NCI-H146 treated with DMSO at 0.1 percent for 48 hours (cell line): Measurements from ENCODE around the gene TLE1.
"Not testable (repeated sequence)": the region's sequence is repeated elsewhere in the genome, so short reads cannot be mapped to it uniquely, and the experiment has no call there.

Source experiments
- DNase-seq: peaks from one replicate; lab custom pipeline; 2025; ENCODE audit not compliant: unreplicated experiment; lab: John Stamatoyannopoulos, UW

The TLE1 gene

DNA sequence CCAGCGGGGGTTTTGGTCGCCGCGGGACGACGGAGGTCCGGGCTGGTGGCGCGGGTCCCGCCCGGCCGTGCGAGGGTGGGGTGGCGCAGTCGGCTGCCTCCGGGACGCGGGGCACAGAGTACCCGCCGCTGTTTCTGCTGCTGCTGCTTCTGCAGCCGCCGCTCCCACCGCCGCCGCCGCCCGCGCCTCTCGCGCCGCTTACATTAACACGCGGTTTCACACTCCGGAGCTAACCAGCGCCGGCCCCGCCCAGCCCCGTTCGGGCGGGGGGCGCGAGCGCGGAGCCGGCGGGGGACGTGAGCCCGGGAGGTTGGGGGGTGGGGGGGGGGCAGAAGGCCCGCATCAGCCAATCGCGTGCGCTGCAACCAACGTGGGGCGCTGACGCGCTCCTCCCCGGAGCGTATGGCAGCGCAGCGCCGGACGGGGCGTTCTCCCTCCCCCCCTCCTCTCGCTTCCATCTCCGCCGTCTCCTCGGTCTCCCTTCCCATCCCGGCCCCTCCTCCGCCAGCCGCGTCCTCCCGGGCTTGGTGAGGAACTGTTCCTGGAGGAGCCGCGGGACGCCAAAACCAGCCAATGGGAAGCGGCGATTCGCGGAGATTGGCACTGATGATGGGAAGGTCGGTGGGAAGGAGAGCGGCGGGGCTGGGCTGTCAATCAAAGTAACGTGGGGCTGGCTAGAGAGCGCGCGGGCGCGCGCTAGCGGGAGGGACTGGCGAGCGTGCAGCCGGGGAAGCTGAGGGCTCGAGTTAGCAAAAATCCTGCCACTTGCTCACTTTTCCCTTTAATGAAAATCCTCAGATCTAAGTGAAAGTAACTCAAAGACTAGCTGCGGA, at the start of gene TLE1:
TSS of gene TLE1 (minus strand) at position 205 of the 833 bp plus-strand sequence. CDS start 1,307 bp downstream, outside the sequence.
- peak; percentile 84 for DNase-seq

DNA sequence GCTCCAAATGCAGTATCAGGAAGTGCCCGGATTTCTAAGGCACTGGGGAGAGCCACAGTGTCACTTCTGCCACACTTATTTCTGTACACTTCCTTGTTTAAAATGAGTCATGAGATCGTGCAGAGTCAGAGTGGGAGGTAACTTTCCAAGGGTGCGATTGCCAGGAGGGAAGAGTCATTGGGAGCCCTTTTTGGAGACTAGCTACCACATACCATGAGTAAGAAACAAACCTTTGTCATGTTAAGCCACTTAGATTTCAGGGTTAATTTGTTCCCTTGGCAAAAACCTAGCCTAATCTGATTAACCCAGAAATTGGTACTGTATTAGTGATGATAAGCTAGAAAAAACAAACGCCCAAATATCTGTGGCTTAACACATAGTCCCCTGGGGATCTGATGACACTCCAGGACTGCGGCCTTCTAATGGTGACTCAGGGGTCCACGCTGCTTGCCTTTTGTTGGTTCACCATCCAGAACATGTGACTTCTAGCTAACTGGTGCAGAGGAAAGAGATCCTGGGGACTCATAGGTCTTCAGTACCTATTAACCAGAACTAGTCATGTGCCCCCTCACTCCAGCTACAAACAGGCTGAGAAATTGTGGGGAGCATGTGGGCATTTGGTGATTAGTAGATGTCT, 48.6 kb upstream of the TLE1 start:
- DNase-seq = no peak

DNA sequence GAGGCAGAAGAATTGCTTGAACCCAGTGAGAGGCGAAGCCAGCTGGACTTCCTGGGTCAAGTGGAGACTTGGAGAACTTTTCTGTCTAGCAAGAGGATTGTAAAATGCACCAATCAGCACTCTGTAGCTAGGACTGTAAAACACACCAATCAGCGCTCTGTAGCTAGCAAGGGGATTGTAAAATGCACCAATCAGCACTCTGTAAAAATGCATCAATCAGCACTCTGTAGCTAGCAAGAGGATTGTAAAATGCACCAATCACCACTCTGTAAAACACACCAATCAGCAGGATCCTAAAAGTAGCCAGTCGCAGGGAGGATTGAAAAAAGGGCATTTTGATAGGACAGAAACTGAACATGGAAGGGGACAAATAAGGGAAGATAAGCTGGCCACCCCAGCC, 41.2 kb upstream of the TLE1 start:
- DNase-seq = not testable (repeated sequence)

DNA sequence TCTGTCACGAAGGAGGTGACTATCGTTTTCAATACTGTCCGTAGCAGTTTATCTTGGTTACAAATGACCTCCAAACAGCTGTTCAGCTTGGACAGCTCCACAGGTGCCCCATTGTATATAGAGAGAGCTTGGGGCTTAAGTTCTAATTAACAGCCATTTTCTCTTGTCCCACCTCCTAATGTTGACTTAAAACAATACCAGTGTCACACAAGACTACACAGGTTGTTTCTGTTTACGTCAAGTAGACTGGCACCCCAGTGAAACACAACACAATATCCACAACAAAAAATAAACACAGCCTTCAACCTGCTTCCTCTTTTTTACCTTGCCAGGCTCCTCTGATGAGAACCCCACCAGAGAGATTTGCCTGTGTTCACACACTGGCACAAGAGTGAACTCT, 39.8 kb upstream of the TLE1 start:
- DNase-seq = peak; percentile 2

DNA sequence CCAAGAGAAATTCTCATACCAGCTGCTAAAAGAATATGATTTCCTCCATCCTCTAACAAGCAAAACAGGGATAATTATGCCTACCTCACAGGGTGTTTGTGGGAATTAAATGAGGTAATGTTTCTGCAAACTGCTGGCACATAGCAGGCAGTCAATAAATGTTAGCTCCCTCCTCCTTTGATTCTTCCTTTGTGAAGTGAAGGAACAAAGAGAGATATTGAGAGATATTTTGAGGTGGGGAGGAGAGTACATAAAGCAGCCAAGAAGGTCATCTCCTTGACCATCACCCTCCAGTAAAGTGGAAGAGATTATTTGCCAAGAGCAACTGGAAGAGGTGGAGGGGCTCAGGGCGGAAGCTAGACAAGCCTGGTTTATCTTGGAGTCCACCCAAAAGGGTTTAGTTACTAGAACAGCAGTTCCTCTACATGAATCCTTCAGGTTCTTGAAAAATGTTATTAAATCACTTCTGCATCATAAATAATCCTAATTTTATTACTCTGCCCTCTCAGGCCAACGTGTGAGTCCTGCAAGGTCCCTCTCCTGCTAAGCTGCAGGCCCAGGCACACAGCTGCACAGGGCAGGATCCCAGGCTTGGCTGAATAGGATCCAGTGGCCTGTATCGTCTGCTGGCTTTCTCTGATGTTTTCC, 35.0 kb upstream of the TLE1 start:
- no peak for DNase-seq

DNA sequence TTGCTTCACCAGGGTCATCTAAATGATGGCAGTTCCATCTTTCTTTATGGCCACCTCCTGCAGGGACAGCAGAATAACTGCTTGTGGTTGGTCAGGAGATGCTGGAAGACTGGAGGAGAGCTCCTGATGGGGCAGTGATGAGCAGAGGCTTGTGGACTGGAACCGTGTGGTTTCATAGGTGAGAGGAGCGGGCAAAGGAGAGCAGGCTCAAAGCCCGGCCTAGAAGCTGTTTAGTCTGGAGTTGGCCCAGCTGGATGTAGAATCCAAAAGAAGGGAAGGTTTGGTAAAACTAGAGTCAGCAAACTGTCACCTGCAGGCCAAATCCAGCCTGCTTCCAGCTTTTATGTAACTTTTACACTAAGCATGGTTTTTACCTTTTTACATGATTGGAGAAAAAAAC, 32.9 kb upstream of the TLE1 start:
- no peak for DNase-seq

DNA sequence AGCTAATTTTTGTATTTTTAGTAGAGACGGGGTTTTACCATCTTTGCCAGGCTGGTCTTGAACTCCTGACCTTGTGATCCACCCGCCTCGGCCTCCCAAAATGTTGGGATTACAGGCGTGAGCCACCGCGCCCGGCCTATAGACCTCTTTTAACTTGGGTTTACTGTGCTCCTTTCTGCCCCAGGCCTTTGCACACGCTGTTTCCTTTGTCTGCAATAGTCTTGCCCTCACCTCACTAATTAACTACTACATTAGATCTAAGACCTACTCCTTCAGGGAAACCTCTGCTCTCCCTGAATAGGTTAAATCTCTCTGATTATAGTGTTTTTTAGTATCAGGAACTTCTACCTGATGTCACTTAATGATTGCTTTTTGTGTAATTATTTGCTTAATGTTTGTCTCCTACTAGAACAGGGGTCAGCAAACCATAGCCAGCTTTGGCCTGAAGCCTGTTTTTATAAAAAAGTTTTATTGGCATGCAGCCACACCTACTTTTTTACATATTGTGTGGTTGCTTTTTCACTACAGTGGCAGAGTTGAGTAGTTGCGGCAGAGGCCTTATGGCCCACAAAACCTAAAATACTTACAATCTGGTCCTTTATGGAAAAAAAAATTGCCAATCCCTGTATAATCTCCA, 31.2 kb upstream of the TLE1 start:
- DNase-seq = no peak

DNA sequence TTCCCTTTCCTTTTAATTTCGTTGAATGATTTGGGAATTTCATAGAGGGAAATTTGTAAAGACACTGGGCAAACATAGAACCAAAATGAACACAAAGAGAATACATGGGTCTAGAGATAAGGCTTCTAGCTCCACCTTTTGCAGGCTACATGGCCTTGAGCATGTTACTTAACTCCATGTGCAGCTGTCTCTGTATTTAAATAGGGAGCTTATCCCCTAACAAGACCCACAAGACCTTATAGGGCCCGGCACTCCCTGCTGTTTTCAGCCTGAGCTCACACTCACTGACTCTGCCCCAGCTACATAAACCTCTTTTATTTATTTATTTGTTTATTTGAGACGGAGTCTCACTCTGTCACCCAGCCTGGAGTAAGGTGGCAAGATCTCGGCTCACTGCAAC, 30.6 kb upstream of the TLE1 start:
- DNase-seq = no peak

DNA sequence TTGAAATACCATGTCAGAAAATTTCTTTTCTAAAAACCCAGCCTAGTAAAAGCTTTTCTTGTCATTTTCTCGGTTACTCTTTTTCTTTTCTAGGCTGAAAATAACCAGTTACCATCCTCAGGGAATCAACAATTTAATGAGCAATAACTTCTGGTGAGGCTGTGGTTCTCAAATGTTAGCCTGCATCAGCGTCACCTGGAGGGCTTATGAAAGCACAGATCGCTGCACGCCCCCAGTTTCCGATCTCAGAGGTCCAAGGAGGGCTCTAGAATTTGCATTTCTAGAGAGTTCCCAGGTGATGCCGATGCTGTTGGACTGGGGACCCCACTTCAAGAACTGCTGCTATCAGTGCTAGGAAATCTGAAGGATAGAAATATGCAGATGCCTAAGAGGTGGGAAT, 28.9 kb upstream of the TLE1 start:
- DNase-seq = no peak

DNA sequence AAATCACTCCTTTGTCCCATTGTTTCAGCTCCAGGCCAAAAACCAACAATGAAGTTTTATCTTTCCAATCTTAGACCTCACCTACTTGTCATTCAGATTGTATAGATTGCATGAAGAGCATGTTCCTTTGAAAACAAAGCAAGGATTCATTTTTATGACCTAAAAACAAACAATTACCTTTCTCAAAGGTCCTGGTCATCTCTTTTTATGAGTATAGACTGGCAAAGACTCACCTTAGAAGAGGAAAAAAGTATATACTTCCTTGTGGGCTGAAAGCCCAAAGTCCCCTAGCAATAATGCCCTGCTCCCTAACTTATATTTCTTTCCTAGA, 28.4 kb upstream of the TLE1 start:
- DNase-seq = no peak

DNA sequence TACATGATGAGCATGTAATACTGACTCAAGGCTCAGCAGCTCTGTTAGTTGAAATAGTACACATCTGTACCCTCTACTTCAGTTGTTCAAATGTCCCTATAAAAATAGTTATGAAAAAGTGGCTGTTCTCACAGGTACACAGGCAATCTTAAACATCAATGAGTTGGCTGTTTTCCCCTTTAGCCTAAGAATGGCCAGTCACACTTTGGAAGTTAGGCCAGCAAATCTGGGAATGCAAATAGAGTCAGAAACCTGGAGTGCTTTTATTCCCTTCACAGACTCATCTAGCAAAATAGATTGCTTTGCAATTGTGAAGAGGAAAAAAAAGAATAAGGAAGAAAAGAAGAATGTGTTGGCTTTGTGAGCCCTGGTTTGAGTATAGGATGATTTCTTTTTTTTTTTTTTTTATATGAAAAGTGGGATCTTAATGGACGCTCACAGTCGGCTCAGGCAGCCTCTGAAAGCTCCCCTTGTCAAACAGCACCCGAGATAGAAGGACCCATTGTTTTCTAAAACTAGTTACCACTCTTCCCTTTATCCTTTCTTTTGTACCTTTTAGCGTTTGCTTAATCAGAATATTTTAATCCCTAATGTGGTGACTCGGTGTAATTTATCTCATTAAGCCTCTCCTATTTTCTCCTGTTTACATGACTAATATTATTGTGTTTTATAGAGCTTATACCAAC, 27.9 kb upstream of the TLE1 start:
- no peak for DNase-seq

DNA sequence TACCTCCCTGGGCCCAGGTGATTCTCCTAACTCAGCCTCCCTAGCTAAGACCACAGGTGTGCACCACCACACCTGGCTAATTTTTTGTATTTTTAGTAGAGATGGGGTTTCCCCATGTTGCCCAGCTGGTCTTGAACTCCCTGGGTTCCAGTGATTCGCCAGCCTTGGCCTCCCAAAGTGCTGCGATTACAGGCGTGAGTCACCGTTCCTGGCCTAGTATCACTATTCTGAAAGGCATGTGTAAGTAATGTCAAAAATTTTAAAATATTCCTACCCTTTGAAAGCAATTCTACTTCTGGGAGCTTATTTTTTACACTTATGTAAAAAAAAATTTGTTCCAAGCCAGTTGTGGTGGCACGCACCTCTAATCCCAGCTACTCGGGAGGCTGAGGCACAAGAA, 27.1 kb upstream of the TLE1 start:
- DNase-seq = no peak

DNA sequence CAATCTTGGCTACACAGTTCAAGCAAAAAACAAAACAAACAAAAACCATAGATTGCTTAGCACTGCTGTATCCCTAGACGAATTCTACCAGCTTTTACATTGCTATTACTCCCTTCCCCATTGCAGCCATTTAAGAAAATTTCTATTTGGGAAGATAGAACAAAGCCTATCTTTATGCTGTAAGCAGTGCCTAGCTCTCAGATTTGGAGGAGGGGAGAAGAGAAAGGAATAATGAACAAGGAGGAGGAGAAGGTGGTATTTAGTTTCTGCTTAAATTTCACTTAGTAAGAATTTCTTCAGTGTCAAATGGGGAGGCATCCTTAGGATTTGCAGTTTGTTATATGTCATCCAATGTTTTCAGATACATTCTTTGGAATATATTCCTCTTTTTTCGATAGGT, 16.2 kb upstream of the TLE1 start:
- DNase-seq = no peak

DNA sequence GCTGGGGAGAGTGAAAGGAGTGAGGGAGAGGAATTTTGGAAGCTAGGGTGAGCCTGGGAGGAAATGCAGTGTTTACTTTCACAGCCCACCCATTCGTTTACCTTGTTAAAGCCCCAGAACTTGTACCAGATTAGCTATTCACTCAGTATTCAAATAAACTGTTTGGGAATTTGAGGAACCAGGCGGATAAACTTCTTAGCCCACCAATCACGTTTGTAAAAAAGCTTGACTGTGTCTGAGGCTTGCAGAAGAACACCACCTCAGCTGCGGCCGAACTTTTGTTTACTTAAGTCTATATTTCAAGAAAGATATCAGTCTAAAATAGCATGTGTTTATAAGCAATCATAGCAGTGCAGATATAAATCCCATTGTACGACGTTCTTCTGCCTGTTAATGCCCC, 5.2 kb upstream of the TLE1 start:
- no peak for DNase-seq

DNA sequence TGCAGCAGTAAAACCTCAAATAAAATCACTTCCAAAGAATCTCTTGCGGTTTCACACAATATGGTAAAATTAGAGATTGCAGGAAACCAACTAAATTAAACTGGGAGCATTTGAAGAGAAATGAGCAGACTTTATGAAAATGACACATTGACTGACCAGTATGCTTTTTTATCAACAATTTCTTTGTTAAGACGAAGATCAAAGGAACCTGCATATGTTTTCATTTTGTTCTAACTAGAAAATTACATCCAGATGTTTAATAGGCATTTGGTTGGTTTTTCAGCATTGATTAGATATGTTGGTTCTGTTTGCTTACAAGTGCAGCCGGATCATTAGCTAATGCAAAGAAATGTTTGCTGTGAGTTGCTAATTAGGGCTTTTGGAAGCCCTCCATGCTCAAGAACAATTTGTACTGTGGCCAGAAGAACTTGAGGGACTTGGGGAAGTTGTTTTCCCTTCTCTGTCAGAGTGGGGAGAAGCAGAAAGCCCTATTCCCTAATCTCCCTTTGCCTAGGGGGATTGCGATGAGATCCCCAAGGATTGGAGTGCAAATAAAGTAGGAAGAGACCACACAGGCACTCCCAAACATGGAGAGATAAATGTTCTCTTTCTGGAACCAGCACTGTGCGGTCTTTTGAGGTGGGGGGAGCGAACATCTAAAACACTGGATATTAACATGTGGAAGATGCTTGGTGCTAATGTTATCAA, 4.5 kb upstream of the TLE1 start:
- DNase-seq = no peak

DNA sequence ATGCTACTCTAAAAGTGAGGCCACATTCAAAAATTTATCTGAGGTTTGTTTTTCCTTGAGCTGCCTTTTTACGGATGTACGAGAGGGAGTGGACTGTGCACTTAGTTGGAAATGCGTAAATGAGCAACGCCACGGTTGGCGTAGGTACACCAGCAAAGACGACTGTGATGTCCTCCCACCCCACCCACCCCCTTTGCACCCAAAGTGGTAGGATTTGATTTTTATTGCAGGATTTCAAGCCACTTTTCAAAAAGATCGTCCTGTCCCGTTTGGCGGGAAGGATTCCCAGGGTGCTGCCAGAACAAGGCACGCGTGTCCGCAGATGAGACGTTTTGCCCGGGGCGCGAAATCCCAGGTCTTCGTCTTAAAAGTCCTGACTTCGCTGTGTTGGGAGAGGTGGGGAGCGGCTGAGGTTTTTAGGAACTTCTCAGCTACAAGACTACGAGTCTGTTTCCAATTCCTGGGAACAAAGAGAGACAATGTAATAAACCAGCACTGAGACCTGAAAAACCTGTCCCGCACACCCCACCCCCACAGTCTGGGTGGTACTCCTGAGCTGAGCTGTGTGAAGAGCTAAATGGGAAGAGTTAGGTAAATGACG, 1.0 kb upstream of the TLE1 start:
- DNase-seq = no peak

DNA sequence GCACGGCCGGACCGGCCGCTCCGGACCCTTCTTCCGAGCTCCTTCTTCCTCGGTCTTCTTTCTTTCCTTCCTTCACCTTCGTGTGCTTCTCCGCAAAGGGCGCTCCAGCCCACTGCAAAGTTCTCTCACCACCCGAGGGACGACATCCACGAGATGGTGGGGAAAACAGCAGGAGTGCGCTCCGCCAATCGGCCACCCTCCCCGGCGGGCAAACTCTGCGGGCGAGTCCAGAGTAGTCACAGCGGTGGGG, 329 bp downstream of the TLE1 start:
- not testable (repeated sequence) for DNase-seq

DNA sequence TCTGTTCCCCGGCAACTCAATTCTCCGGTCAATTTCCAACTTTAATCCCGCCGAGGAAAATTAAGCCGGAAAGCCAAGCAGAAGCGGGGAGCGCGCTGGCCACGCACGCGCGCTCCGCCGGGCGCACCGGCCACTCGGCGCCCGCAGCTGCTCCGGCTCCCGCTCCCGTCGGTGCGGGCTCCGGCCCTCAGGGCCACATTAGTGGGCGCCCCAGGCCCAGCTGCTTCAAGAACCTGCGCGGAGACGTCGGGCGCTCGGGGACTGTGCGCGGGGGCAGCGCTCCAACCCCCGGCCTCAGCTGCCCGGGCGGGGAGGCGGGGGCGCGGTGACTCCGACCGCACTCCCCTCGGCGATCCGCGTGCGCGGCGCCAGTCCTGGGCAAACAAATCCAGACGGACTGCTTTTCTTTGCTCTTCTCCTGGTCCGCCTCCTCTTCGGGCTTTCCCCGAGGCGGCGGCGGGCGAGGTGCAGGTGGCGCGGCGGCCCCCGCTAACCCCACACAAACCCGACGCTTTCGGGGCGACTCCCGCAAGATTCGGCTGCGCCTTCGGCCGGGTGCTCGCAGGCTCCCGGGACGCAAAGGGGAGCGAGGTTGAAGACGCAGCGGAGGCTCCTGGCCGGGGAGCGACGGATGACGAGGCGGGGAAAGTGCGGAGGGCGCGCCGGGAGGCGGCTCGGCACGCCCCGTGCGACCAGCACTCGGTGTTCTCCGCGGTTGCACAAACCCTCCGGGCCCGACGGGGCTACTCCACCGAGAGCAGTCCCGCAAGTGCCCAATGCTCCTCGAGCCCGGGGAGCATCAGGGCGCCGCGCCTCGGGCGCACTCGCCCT, 870 bp downstream of the TLE1 start:
- not testable (repeated sequence) for DNase-seq

DNA sequence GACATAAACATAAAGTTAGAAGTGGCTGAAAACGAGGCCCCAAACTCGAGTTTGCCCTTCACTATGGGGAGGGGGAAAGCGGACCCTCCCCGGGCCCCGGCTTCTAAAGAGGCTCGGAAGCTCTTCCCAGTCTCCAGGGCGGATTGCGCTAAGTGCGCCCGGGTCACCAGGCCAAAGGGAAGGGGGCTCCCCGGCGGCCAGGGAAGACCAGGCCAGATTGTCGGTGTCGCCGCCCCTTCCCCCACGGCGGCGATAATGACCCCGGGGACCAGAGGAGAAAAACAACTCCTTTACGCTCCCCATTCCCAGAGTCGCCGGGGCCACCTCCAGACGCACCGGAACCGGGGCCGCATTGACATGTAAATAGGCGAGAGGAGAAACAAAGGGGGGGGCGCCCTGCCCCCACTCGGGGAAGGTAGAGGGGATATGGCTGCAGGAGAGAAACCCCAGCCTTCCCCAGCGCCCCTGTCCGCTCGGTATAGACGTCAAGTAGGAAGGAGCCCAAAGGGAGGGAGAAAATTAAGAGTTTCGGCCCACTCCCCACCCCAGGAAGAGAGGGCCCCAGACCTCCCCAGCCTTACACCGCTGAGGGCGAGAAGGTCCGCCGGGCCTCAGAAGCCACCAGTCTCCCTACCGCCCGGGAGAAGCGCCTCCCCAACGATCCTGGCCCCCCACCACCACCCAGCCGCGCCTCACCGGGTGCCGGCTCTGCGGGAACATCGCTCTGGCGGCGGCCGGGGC, 1.7 kb downstream of the TLE1 start:
- DNase-seq = no peak
